WTC11 (cell line): ENCODE results near the gene ME2. TPM values are rescaled to one million over a fixed set of nuclear protein-coding genes. Genes with fewer than 3 reads are reported as not detected.
"Not testable (repeated sequence)": the region's sequence is repeated elsewhere in the genome, so short reads cannot be mapped to it uniquely, and the experiment has no call there.

Experiments
- ATAC-seq: fragments of 200-7000 bp; cut with Tn5 transposase; 2 replicates; pipeline ENCODE4 v1.10.0; 2021; ENCODE audit warnings: mild to moderate bottlenecking, moderate library complexity
- CTCF ChIA-PET: fragments of 300-600 bp; sonication (Branson Sonifier 250); formaldehyde crosslinking; loops from one replicate; lab custom pipeline; 2021; ENCODE audit warnings: antibody characterized with exemption; lab: Charles Lee
- POLR2A ChIA-PET: fragments of 350-600 bp; sonication (Branson Sonifier 250); formaldehyde crosslinking; loops from one replicate; lab custom pipeline; 2021; ENCODE audit warnings: antibody characterized with exemption; lab: Charles Lee
- DNase-seq: peaks from one replicate; pipeline ENCODE4 v3.0.0; 2021; ENCODE audit warnings: low spot score
- H3K27ac Mint-ChIP-seq: 2 replicates; pipeline ENCODE4 v1.8.0; 2021; ENCODE audit warnings: mixed read lengths
- H3K27me3 Mint-ChIP-seq: 2 replicates; pipeline ENCODE4 v1.8.0; 2021; ENCODE audit warnings: low read depth, mild to moderate bottlenecking, moderate library complexity, mixed read lengths
- H3K36me3 Mint-ChIP-seq: 2 replicates; pipeline ENCODE4 v1.8.0; 2021; ENCODE audit warnings: mixed read lengths
- H3K4me1 Mint-ChIP-seq: 2 replicates; pipeline ENCODE4 v1.8.0; 2022; ENCODE audit warnings: mixed read lengths
- H3K4me3 Mint-ChIP-seq: 2 replicates; pipeline ENCODE4 v1.8.0; 2021; ENCODE audit warnings: mild to moderate bottlenecking, moderate library complexity, mixed read lengths
- H3K9me3 Mint-ChIP-seq: 2 replicates; pipeline ENCODE4 v1.8.0; 2021; ENCODE audit warnings: mixed read lengths
- ATF6 ChIP-seq: sonication (generic); formaldehyde crosslinking; IDR thresholded peaks from 2 replicates; pipeline ENCODE4 v1.8.1; 2023; ENCODE audit warnings: mild to moderate bottlenecking, missing genetic modification reagents
- CBFB ChIP-seq: sonication (generic); formaldehyde crosslinking; IDR thresholded peaks from 2 replicates; pipeline ENCODE4 v1.8.1; 2022; ENCODE audit warnings: mild to moderate bottlenecking, low read depth, missing genetic modification reagents
- GTF2I ChIP-seq: fragments of 250-450 bp; sonication (Bioruptor Pico); conservative IDR thresholded peaks from 2 replicates; pipeline ENCODE4 v1.4.0; 2021; ENCODE audit warnings: mild to moderate bottlenecking
- HMGA2 ChIP-seq: fragments of 250-450 bp; sonication (Bioruptor Pico); IDR thresholded peaks from 2 replicates; pipeline ENCODE4 v1.4.0; 2021; ENCODE audit warnings: mild to moderate bottlenecking, moderate library complexity
- MAX ChIP-seq: sonication (generic); formaldehyde crosslinking; IDR thresholded peaks from 2 replicates; pipeline ENCODE4 v1.8.0; 2022; ENCODE audit warnings: mild to moderate bottlenecking, missing genetic modification reagents
- NR2C2 ChIP-seq: sonication (generic); formaldehyde crosslinking; IDR thresholded peaks from 2 replicates; pipeline ENCODE4 v1.8.0; 2022; ENCODE audit warnings: mild to moderate bottlenecking, missing genetic modification reagents
- ZNF219 ChIP-seq: sonication (generic); formaldehyde crosslinking; IDR thresholded peaks from 2 replicates; pipeline ENCODE4 v1.8.0; 2023; ENCODE audit warnings: missing genetic modification reagents, mild to moderate bottlenecking, borderline replicate concordance
- ZNF232 ChIP-seq: sonication (generic); formaldehyde crosslinking; IDR thresholded peaks from 2 replicates; pipeline ENCODE4 v1.8.0; 2022; ENCODE audit warnings: mild to moderate bottlenecking, missing genetic modification reagents
- ZNF281 ChIP-seq: sonication (generic); formaldehyde crosslinking; IDR thresholded peaks from 2 replicates; pipeline ENCODE4 v1.8.0; 2023; ENCODE audit warnings: mild to moderate bottlenecking, missing genetic modification reagents
- ZNF396 ChIP-seq: fragments of 250-450 bp; sonication (Bioruptor Pico); IDR thresholded peaks from 2 replicates; pipeline ENCODE4 v1.8.0; 2021; ENCODE audit warnings: mild to moderate bottlenecking, moderate library complexity, borderline replicate concordance
- ZNF416 ChIP-seq: fragments of 250-450 bp; sonication (Bioruptor Pico); IDR thresholded peaks from 2 replicates; pipeline ENCODE4 v1.9.0; 2021; ENCODE audit warnings: mild to moderate bottlenecking, inconsistent platforms
- ZNF423 ChIP-seq: fragments of 250-450 bp; sonication (Bioruptor Pico); IDR thresholded peaks from 2 replicates; pipeline ENCODE4 v2.1.2; 2022; ENCODE audit warnings: mild to moderate bottlenecking, moderate library complexity
- ZNF671 ChIP-seq: fragments of 250-450 bp; sonication (Bioruptor Pico); IDR thresholded peaks from 2 replicates; pipeline ENCODE4 v1.8.0; 2021; ENCODE audit warnings: mild to moderate bottlenecking
- ZSCAN18 ChIP-seq: fragments of 250-450 bp; sonication (Bioruptor Pico); IDR thresholded peaks from 2 replicates; pipeline ENCODE4 v2.1.2; 2022; ENCODE audit warnings: mild to moderate bottlenecking, moderate library complexity
- total RNA-seq: library from RNA; stranded (reverse); gene quantifications from 3 replicates; pipeline ENCODE4 v1.2.3, GENCODE V29; 2021
- TF ChIP-seq, protein P1 (sequence below): fragments of 250-450 bp; sonication (Bioruptor Pico); IDR thresholded peaks from 2 replicates; pipeline ENCODE4 v1.9.0; 2021; ENCODE audit warnings: moderate library complexity, mild to moderate bottlenecking, inconsistent platforms, borderline replicate concordance
- TF ChIP-seq, protein P2 (sequence below): fragments of 250-450 bp; sonication (Bioruptor Pico); IDR thresholded peaks from 2 replicates; pipeline ENCODE4 v1.8.0; 2021; ENCODE audit warnings: mild to moderate bottlenecking
- TF ChIP-seq, protein P3 (sequence below): fragments of 250-450 bp; sonication (Bioruptor Pico); IDR thresholded peaks from 2 replicates; pipeline ENCODE4 v1.9.0; 2021; ENCODE audit warnings: mild to moderate bottlenecking

The ME2 gene
- total RNA-seq, 1 experiment from 2014 or later, result 57.0 TPM

GRCh38 chr18:50880119-50880465, 1.2 kb downstream of the ME2 start:
- no peak for TF ChIP-seq CBFB (CRISPR knock-in tag)
- TF ChIP-seq GTF2I (CRISPR knock-in tag), result no peak
- TF ChIP-seq ATF6 (CRISPR knock-in tag), result no peak
- TF ChIP-seq ZNF219, result no peak
- TF ChIP-seq ZNF423, result no peak
- TF ChIP-seq ZNF671 (CRISPR knock-in tag), result no peak
- TF ChIP-seq, protein P1, sequence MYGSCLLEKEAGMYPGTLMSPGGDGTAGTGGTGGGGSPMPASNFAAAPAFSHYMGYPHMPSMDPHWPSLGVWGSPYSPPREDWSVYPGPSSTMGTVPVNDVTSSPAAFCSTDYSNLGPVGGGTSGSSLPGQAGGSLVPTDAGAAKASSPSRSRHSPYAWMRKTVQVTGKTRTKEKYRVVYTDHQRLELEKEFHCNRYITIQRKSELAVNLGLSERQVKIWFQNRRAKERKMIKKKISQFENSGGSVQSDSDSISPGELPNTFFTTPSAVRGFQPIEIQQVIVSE (CRISPR knock-in tag), result no peak
- no peak for TF ChIP-seq ZNF281 (CRISPR knock-in tag)
- TF ChIP-seq, protein P2, sequence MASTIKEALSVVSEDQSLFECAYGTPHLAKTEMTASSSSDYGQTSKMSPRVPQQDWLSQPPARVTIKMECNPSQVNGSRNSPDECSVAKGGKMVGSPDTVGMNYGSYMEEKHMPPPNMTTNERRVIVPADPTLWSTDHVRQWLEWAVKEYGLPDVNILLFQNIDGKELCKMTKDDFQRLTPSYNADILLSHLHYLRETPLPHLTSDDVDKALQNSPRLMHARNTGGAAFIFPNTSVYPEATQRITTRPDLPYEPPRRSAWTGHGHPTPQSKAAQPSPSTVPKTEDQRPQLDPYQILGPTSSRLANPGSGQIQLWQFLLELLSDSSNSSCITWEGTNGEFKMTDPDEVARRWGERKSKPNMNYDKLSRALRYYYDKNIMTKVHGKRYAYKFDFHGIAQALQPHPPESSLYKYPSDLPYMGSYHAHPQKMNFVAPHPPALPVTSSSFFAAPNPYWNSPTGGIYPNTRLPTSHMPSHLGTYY (CRISPR knock-in tag), result no peak
- TF ChIP-seq ZNF232 (CRISPR knock-in tag), result no peak
- TF ChIP-seq ZNF416, result no peak
- TF ChIP-seq NR2C2 (CRISPR knock-in tag), result no peak
- TF ChIP-seq ZSCAN18, result no peak
- Mint-ChIP-seq H3K4me3 (peak overlapping the region; percentile 89), H3K27ac (peak overlapping the region; percentile 88; the same call in 1 of the 2 replicates), H3K36me3 (0 out of 2 replicates have a peak, but pooled peaks cover 3% of the 10 kb centered on the region), H3K27me3 (no peaks in the 10 kb centered on the region), H3K4me1 (peaks cover 20% of the 10 kb centered on the region), H3K9me3 (no peaks in the 10 kb centered on the region)
- POLR2A ChIA-PET, result no interaction called here
- CTCF ChIA-PET, result interaction anchor here (0.6 to 1.1 kb wide), 2 partner anchors 63 to 1404 kb away, joined by 3 read pairs; no protein-coding TSS in a partner anchor
- DNase-seq, result no peak
- no peak for ATAC-seq

- ATAC-seq, POLR2A ChIA-PET, H3K9me3 Mint-ChIP-seq, H3K27ac Mint-ChIP-seq, DNase-seq, H3K4me3 Mint-ChIP-seq, H3K27me3 Mint-ChIP-seq, H3K36me3 Mint-ChIP-seq: not testable (repeated sequence)
- H3K4me1 Mint-ChIP-seq, result peaks cover 20% of the 10 kb centered on the region
- CTCF ChIA-PET, result interaction anchor here (0.6 to 1.1 kb wide), 2 partner anchors 64 to 1403 kb away, joined by 3 read pairs; no protein-coding TSS in a partner anchor
Observed at GRCh38 chr18:50880944-50881343, 2.0 kb downstream of the ME2 start.

DNA sequence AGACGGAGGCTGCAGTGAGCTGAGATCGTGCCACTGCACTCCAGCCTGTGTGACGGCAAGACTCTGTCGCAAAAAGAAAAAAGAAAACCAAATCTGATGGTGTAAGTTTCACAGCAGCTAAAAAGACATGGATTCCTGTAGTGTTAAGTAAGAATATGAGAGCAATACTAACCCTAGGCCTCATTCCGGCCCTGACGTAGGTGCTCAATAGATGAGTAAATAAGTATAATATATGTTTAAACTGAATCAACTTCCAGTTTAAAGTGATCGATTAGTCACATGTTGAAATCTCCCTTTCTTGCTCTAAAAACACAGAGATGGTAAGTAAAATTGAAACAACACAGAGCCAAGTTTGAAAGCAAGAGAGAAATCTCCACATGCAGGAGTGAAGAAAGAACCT, 8.0 kb downstream of the ME2 start:
- H3K36me3 Mint-ChIP-seq, result peaks cover 39% of the 10 kb centered on the region
- H3K27ac Mint-ChIP-seq, result no peak overlapping the region
- 0 out of 2 replicates have a peak, but pooled peaks cover 3% of the 10 kb centered on the region for H3K4me1 Mint-ChIP-seq
- POLR2A ChIA-PET, result interaction anchor here (1.4 kb wide), 1 partner anchor 8 kb away, joined by 5 read pairs; the partner anchor contains the start of gene ME2
- TF ChIP-seq, protein P2 (CRISPR knock-in tag), result no peak
- TF ChIP-seq MAX (CRISPR knock-in tag) (no peak), HMGA2 (no peak), ZNF396 (CRISPR knock-in tag) (no peak)
- TF ChIP-seq, protein P3, sequence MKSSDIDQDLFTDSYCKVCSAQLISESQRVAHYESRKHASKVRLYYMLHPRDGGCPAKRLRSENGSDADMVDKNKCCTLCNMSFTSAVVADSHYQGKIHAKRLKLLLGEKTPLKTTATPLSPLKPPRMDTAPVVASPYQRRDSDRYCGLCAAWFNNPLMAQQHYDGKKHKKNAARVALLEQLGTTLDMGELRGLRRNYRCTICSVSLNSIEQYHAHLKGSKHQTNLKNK (CRISPR knock-in tag), result no peak
- no peak overlapping the region for H3K4me3 Mint-ChIP-seq
- peaks cover 22% of the 10 kb centered on the region for H3K9me3 Mint-ChIP-seq
- DNase-seq, result no peak
- CTCF ChIA-PET, result no interaction called here
- ATAC-seq, result no peak
- no peaks in the 10 kb centered on the region for H3K27me3 Mint-ChIP-seq
